HuH-7 (cell line): ENCODE measurements around the gene CCNYL1.
"Not testable (repeated sequence)": the region's sequence is repeated elsewhere in the genome, so short reads cannot be mapped to it uniquely, and the experiment has no call there.

Experiments used
- DNase-seq: peaks from one replicate; pipeline ENCODE4 v3.0.0; 2011; ENCODE audit warnings: low spot score

The CCNYL1 gene

DNA sequence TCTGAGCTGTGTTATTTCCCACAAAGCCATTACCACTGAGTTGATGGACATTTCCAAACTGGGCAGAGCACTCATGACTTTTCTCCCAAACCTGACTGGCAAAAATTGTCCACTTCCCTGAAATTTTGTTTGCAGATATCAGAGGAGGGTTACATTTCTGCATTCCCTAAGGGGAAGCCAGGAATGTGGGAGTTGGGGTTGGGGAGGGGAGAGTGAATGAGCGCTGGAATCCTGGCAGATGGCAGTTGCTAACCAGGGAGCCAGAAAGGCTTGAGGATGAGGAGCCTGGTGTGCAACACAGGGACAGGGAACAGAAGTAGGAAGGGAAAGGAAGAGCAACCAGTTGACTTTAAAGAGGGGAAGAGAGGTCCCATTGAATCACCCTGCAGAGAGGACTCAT lies 14.0 kb upstream of the CCNYL1 start:
- no peak for DNase-seq

DNA sequence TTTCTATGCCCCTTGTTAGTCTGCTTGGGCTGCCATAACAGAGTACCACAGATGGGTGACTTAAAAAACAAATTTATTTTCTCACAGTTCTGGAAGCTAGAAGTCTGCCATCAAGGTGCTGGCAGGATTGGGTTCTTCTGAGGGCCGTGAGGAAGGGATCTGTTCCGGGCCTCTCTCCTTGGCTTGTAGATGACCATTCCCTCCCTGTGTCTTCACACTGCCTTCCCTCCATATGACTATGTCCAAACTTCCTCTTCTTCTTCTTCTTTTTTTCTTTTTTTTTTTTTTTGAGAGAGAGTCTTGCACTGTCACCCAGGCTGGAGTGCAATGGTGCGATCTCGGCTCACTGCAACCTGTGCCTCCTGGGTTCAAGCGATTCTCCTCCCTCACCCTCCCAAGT lies 13.1 kb upstream of the CCNYL1 start:
- no peak for DNase-seq

DNA sequence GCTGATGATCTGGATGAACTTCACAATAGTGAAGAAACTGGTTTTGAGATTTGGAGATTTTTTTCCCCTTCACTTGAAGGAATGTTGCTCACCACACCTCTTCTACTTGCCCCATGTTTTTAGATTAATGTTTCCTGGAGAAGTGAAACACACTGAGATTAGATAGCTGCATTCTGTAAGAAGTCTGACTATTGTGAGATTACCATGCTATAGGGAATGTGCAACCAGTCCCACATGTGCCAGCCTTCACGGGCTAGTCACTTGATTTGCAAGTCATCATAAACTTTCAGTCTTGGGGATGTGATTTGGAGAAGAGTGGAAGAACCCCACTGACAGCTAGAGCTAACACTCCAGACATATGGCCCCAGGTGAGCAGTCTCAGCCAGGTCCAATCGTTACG lies 7.4 kb upstream of the CCNYL1 start:
- no peak for DNase-seq

DNA sequence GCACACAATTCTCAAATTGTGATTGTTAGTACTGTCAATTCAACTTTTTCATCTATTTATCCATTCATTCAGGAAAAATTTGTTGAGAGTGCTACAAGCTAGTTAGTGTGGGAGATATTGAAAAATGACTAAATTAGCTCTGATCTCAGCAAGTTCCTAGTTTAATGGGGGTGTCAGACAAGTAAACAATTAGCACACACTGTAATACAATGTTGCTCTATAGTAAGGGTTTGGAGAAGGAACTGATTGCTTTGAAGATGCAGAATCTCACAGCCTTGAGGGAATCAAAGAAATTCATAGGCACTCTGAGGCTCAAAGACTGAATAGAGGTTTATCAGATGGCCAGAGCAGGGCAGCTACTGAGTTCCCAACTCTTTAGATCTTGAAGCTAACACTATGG lies 6.8 kb upstream of the CCNYL1 start:
- no peak for DNase-seq

DNA sequence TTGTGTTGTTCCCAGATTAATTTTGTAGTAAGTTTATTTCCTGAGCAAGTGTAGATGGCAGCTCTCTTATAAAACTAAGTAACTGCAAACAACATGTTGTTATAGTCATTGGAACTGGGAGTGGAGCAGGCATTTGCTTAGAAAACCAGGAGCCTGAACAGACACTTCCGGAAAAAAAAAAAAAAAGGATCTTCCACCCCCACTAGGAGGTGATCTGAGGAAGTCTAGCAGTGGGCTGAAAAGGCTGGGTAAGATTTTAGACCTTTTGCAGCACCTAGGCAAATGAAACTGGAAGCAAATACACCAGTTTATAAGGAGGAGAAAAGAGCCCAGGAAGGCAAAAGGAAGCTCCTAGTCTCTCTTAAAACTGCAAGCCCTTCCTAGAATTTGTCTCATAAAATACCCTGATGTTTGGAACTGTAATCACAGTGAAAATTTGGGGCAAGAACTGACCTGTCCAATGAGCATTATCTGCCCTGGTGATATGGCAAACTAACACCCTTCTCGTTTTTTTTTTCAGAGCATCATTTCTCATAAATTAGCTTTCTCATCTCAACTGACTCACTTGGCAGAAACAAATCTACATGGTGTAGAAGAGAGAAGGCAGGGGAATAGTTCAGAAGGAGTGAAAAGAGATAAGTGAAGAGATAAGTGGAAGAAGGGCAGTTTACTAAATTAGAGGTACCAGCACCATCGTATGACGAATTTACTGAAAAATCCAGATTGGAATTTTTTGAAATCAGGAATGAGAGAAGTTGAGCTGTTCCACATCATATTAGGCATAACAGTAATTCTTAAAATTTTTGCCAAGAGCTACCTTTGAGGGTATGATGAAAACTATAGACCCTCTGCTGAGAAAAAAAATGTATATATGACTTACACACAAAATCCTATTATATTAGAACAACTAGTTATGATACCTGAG lies 4.2 kb upstream of the CCNYL1 start:
- DNase-seq, result no peak

DNA sequence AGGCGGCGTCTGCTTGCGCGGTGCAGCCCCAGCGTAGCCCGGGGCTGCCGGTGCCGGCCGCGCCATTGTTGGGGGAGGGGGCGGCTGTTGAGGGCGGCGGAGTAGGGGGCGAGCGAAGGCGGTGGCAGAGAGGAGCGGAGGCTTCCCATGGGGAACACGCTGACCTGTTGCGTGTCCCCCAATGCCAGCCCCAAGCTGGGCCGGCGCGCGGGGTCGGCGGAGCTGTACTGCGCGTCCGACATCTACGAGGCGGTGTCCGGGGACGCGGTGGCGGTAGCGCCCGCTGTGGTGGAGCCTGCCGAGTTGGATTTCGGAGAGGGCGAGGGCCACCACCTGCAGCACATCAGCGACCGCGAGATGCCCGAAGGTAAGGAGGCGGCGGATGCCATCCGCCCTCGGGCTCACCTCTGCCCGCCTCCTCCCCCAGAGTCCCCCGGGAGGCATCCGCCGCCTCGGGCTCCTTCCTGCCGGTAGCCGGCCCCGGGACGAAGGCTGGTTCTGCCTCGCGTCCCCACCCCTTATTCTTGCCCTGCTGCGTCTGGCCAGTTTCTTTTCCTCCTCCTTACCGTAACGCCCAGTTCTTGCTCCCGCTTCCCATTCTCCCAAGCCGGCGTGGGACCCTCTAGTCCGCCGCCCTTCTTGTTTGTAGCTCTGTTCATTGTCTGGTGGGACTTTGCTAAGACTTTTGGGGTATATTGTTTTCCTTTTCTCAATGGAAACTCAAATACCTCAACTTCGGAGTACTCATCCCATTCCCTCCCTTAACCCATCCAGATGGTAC lies 500 bp downstream of the CCNYL1 start:
- peak; percentile 30 for DNase-seq

DNA sequence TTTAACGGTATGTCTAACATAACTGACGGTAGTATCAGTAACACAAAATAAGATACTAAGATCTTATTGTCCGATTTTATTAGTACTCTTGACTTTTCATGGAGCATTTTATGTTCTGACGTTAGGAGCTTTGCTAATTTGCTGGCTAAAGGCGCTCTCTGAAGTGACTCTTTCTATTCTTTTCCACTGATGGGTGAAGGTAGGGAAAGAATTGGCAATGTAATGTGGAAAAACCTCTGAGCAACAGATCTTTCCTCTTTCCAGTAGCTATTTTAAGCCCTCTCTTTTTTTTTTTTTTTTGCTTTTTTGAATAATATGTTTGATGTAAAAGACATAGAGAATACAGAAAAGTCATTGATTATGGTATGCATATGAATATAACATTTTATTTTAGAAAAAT lies 4.6 kb downstream of the CCNYL1 start:
- DNase-seq, result no peak

DNA sequence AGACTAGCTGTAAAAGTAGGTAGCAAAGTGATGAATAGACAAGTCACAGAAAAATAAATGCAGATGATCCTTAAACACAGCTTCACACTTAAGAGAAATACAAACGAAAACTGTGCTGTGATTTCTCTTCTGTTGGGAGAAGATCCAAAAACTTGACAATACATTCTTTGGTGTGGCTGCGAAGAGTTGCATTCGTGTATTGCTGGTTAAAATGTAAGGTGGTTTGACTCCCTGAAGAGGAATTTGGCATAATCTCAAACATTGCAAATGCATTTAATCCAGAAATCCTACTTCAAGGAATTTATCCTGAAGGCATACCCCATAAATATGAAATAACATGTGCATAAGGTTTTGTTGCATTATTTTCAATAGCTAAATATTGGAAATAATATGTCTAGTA lies 7.1 kb downstream of the CCNYL1 start:
- no peak for DNase-seq

DNA sequence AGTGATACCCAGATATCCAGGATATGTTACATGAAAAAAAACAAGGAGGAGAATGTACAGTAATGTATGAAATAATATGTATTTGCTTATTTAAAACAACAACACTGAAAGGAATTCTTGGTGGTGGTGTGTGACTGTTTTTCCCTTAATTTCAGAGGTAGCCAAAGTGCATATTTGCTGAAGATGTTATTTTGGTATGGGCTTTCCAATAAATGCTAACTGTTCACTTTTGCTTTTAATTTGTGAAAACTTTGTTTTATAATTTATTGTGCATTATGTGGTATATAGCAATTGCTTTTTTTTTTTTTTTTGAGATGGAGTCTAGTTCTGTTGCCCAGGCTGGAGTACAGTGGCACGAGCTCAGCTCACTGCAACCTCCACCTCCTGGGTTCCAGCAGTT lies 7.6 kb downstream of the CCNYL1 start:
- DNase-seq, result no peak

DNA sequence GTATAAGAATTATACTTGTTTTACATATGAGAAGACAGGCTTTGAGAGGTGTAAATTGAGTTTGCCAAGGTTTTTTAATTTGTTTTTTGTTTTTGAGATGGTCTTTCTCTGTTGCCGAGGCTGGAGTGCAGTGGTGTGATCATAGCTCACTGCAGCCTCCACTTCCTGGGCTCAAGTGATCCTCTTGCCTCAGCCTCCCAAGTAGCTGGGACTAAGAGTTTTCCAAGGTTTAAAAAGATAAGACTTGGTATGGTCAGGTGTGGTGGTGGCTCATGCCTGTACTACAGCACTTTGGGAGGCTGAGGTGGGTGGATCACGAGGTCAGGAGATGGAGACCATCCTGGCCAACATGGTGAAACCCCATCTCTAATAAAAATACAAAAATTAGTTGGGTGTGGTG lies 8.2 kb downstream of the CCNYL1 start:
- DNase-seq, result not testable (repeated sequence)

DNA sequence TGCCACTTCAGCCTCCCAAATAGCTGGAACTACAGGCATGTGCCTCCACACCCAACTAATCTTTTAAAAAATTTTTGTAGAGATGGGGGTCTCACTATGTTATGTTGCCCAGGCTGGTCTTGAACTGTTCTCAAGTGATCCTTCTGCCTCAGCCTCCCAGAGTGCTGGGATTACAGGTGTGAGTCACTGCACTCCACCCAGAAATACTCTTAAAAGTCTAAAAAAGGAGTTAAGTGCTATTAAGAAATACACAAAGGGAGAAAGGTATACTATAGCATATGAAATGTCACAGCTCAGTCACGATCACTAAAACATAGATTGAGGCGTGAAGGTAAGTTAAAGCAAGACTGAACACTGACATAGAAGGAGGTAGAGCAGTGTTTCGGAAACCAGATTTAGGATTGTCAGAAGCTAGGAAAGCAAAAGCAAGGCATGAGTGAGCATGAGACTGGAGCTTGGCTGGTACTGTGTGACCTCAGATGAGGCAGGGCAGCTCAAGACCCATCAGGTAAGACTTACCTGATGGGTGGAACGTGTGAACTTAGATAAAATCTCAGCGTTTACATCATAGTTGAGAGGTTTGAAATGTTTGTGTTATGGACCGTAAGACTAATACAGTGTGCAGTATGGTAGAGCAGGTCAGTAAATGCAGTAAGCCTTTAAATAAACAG lies 9.2 kb downstream of the CCNYL1 start:
- DNase-seq, result no peak

DNA sequence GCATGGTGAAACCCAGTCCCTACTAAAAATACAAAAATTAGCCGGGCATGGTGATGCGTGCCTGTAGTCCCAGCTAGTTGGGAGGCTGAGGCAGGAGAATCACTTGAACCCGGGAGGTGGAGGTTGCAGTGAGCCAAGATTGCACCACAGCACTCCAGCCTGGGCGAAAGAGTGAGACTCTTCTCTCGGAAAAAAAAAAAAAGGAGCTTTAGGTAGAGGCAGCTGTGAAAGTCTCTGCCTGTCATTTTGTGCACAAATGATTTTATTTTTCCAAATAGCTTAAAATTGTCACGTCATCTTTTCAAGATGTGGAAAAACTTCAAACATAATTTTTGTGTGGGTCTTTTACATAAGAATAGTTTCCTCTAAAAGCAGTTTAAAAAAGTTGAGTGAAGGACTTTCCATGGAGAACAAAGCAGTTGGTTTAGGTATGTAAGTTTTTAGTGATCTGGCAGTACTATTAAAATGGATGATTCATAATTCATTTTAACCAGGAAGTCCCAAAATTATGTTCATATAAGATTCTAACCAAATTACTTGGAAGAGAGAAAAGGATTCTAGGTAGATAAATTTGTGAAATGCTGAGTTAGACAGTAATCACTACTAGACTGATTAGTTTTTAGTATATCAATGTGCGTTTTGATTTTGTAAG lies 11.5 kb downstream of the CCNYL1 start:
- no peak for DNase-seq

DNA sequence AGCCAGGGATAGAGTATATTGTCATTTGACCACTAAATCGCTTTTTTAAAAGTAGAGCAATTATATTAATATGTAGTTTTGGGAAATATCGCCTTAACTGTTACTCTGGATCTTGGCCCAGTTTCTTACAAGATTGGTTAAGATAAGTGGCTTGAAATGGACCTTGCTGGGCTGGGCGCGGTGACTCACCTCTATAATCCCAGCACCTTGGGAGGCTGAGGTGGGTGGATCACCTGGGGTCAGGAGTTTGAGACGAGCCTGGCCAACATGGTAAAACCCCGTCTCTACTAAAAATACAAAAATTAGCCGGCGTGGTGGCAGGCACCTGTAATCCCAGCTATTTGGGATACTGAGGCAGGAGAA lies 12.0 kb downstream of the CCNYL1 start:
- not testable (repeated sequence) for DNase-seq

DNA sequence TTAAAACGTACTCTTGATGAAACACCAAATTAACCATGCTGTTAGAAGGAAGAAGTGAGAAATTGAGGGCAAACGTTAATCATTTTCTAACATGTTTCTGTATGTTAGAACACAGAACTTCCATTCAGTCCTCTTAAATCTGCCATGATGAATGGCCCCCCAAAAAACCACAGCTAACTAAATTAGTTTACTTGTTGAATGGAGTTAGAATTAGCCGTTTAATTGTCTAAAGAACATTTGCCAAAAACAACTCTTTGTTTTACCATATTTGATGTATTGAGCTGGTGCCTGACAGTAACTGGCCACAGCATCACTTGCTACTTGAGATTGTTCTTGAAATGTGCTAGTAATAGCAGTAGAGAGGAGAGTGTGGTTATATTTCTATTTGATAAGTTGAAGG lies 12.7 kb downstream of the CCNYL1 start:
- DNase-seq, result no peak

DNA sequence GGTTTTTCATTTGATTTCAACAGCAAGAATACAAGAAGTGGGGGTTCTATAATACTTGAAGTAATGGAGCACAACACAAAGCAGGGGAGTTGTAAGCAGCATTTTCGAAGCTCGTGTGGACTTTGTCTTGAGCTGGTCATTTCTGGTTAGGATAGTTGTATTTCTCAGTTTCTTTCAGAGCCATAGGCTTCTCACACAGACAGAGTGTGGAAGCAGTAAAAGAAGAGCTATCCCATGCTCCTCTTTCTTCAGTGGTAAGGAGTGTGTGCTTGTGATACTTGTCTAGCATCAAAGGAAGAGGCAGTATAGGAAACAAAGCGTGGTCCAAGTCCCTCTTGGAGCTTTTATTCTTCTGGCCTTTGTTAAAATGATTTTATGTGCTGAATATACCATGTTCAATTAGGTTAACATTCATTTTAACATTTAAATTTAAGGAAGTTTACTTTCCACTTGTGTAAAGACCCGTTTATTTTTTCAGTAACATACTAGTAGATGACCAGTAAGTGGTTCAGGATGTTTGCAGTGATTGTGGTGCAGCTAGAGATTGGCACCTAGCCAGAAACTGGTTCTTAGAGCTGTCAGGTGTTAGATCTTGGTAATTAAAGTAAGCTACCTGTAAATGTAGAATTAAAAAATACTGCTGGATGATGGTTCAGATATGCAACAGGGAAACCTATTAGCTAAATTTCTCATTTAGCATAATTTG lies 14.6 kb downstream of the CCNYL1 start:
- DNase-seq, result no peak

DNA sequence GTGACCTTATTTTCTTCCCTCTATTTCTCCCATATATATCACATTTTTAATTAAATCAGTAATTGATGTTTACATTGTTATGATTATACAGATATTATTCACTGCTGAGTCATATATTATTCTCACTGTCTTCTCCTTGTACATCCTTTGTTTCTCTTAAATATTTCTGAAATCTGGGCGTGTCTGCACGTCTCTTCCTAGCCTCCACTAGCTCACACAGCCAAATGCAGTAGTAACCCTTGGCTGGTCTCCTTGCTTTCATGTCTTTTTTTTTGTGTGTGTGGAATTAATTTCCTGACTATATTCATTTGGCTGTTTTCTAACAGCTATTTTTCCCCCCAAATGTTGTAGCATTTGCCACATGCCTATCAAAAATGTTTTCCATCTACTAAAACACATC lies 15.8 kb downstream of the CCNYL1 start:
- no peak for DNase-seq

DNA sequence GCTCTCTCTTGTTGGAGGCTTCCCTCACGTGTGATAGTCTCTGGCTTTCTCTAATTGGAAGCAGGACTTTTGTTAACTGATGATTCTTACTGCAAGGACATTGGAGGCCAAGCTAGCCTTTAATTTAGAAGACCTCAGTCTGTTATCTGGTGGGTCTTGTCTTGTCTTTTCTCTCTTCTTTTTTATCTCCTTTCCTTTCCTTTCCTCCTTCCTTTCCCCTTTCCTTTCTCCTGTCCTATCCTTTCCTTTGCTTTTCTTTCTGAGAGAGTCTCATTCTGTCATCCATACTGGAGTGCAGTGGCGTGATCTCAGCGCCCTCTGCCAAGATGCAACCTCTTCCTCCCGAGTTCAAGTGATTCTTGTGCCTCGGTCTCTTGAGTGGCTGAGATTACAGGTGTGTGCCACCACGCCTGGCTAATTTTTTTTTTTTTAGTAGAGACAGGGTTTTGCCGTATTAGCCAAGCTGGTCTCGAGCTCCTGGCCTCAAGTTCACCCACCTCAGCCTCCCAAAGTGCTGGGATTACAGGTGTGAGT lies 18.1 kb downstream of the CCNYL1 start:
- DNase-seq, result no peak

DNA sequence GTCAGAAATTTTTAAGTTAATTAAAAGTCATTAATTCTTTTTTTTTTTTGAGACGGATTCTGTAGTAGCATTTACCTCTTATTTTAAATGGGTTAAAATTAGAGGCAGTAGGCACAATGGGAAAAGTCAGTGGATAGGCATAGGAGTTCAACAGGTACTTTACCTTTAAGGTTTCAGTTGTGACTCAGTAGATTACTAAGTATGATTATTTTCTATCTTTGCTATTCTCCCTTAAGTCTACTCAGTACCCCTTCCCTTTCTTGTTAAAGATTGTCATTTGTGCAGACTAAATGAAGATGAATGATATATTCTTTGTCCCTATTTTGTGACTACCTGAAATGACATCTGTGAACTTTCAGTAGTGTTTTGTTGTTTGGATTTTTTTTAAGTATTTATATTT lies 19.7 kb downstream of the CCNYL1 start:
- no peak for DNase-seq

DNA sequence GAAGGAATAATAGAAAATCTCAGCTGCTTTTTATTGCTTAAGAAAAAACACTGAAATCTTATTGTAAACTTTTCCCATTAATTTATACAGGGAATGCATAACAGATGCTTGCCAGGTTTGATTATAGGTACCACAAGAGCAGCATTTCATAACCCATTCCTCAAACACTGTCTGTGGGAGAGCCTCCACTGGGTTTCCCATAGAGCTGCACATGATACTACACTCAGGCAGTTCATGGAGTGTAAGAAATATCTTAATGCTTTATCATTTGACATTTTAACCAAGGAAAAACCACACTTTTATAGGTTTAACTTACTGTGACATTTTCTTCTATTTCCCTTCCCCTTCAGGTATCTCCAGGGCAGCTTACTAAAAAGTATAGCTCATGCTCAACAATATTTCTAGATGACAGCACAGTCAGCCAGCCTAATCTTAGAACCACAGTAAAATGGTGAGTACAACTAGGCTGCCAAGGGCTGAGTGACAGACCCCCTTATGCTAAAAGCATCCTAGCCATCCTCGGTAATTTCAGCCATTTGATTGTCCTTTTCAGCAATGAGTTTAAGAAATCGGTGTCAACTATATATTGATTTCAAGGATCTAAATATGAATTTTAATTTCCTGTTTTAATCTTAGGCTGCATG lies 22.3 kb downstream of the CCNYL1 start:
- no peak for DNase-seq

DNA sequence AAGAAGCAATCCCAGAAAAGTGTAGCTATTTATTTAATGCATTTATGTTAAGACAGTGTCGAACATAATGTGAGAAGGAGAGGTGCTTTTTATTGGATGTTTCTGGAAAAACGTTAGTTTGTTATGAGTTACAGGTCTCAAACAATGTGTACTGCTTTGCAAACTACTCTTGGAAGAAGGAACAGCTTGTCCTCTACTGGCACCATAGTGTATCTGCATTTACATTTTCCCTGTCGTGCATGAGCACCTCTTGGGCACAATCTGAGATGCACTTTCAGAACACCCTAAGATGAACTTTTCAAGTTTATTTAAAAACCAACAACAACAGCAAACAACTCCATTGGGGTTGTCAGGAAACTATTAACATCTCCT lies 22.8 kb downstream of the CCNYL1 start:
- peak; percentile 22 for DNase-seq
